ENCODE results near the gene RBM38. TPM values are rescaled to one million over a fixed set of nuclear protein-coding genes. Genes with fewer than 3 reads are reported as not detected.

RBM38 gene
- total and polyA plus RNA-seq, 9 of the 15 experiments (the other 6 are each of a cell fraction or from before 2014, with no cell fraction given): 0.28 to 82.4 (median 33.2) TPM

DNA sequence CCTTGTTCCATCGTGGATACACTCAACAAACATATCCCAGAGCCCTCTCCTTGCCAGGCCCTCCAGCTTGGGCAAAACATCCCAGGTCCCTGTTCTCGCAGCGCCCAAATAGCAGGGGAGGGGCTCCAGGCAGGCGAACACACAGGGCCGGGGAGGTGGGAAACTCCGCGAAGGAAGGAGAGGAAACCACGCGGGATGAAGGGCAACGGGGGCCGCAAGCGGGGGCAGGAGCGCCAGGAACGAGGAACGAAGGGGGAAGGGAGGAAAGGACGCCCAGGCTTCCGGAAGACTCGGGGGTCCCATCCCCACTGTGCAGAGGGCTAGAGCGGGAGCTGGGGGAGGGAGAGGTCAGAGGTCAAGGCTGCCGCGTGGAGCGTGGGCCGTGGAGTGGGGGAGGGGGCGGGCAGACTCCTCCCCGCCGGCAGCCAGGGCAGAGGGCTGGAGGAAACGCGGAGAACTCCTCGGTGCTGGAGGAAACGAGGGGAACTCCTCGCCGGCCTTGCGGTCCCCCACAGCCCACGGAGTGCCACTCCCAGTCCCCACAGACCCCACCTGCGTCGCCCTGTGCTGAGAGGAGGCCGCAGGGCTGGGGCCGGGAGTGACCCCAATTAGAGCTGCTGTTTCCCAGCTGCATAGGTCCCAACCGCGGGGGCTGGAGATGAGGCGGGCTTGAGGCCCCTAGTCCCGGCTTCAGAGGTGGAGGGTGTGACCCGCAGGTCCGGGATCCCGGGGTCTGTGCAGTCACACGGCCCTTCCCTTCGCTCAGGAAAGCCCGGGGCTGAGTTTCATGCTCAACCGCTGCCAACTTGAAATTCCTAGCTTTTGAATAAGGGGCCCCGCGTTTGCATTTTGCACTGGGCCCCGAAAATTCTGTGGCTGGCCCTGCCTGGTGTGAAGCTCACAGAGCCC, 1.2 kb upstream of the RBM38 start (continued):
- TF ChIP-seq JUND (IDR thresholded peaks at IDR 0.05; ENCODE audit: borderline replicate concordance, low read depth, low read length) (no peak), JUND (tag; IDR thresholded peaks at IDR 0.05; ENCODE audit: borderline replicate concordance, low read depth, low read length) (no peak; the same call in 2 of the 3 replicates), CCNT2 (IDR thresholded peaks at IDR 0.05; ENCODE audit: borderline replicate concordance, extremely low read depth, insufficient read length, low read depth, low read length) (peak; percentile 6), SMAD2 (IDR thresholded peaks at IDR 0.05; ENCODE audit: low read depth, low read length) (no peak), MTA2 (IDR thresholded peaks at IDR 0.05; ENCODE audit: low read depth) (peak; percentile 55), GABPB1 (CRISPR knock-in tag; IDR thresholded peaks at IDR 0.05) (peak; percentile 6; the same call in 1 of the 2 replicates), PURB (CRISPR knock-in tag; IDR thresholded peaks at IDR 0.05; ENCODE audit: low read depth) (no peak), ETV1 (tag; conservative IDR thresholded peaks at IDR 0.05; ENCODE audit: low read depth) (peak; percentile 45; the same call in 1 of the 2 replicates), RBFOX2 (IDR thresholded peaks at IDR 0.05; ENCODE audit: low read depth, low read length) (peak; percentile 86), ZZZ3 (IDR thresholded peaks at IDR 0.05) (no peak), ZNF583 (CRISPR knock-in tag; IDR thresholded peaks at IDR 0.05) (peak; percentile 80; the same call in 1 of the 2 replicates), HNRNPL (IDR thresholded peaks at IDR 0.05; ENCODE audit: low read depth, low read length) (no peak), ZNF436 (CRISPR knock-in tag; IDR thresholded peaks at IDR 0.05) (no peak)
- TF ChIP-seq, protein P1, sequence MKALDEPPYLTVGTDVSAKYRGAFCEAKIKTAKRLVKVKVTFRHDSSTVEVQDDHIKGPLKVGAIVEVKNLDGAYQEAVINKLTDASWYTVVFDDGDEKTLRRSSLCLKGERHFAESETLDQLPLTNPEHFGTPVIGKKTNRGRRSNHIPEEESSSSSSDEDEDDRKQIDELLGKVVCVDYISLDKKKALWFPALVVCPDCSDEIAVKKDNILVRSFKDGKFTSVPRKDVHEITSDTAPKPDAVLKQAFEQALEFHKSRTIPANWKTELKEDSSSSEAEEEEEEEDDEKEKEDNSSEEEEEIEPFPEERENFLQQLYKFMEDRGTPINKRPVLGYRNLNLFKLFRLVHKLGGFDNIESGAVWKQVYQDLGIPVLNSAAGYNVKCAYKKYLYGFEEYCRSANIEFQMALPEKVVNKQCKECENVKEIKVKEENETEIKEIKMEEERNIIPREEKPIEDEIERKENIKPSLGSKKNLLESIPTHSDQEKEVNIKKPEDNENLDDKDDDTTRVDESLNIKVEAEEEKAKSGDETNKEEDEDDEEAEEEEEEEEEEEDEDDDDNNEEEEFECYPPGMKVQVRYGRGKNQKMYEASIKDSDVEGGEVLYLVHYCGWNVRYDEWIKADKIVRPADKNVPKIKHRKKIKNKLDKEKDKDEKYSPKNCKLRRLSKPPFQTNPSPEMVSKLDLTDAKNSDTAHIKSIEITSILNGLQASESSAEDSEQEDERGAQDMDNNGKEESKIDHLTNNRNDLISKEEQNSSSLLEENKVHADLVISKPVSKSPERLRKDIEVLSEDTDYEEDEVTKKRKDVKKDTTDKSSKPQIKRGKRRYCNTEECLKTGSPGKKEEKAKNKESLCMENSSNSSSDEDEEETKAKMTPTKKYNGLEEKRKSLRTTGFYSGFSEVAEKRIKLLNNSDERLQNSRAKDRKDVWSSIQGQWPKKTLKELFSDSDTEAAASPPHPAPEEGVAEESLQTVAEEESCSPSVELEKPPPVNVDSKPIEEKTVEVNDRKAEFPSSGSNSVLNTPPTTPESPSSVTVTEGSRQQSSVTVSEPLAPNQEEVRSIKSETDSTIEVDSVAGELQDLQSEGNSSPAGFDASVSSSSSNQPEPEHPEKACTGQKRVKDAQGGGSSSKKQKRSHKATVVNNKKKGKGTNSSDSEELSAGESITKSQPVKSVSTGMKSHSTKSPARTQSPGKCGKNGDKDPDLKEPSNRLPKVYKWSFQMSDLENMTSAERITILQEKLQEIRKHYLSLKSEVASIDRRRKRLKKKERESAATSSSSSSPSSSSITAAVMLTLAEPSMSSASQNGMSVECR (CRISPR knock-in tag; IDR thresholded peaks at IDR 0.05): peak; percentile 12; the same call in 1 of the 2 replicates
- TF ChIP-seq, protein P2, sequence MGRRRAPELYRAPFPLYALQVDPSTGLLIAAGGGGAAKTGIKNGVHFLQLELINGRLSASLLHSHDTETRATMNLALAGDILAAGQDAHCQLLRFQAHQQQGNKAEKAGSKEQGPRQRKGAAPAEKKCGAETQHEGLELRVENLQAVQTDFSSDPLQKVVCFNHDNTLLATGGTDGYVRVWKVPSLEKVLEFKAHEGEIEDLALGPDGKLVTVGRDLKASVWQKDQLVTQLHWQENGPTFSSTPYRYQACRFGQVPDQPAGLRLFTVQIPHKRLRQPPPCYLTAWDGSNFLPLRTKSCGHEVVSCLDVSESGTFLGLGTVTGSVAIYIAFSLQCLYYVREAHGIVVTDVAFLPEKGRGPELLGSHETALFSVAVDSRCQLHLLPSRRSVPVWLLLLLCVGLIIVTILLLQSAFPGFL (CRISPR knock-in tag; IDR thresholded peaks at IDR 0.05): no peak
- TF ChIP-seq, protein P3, sequence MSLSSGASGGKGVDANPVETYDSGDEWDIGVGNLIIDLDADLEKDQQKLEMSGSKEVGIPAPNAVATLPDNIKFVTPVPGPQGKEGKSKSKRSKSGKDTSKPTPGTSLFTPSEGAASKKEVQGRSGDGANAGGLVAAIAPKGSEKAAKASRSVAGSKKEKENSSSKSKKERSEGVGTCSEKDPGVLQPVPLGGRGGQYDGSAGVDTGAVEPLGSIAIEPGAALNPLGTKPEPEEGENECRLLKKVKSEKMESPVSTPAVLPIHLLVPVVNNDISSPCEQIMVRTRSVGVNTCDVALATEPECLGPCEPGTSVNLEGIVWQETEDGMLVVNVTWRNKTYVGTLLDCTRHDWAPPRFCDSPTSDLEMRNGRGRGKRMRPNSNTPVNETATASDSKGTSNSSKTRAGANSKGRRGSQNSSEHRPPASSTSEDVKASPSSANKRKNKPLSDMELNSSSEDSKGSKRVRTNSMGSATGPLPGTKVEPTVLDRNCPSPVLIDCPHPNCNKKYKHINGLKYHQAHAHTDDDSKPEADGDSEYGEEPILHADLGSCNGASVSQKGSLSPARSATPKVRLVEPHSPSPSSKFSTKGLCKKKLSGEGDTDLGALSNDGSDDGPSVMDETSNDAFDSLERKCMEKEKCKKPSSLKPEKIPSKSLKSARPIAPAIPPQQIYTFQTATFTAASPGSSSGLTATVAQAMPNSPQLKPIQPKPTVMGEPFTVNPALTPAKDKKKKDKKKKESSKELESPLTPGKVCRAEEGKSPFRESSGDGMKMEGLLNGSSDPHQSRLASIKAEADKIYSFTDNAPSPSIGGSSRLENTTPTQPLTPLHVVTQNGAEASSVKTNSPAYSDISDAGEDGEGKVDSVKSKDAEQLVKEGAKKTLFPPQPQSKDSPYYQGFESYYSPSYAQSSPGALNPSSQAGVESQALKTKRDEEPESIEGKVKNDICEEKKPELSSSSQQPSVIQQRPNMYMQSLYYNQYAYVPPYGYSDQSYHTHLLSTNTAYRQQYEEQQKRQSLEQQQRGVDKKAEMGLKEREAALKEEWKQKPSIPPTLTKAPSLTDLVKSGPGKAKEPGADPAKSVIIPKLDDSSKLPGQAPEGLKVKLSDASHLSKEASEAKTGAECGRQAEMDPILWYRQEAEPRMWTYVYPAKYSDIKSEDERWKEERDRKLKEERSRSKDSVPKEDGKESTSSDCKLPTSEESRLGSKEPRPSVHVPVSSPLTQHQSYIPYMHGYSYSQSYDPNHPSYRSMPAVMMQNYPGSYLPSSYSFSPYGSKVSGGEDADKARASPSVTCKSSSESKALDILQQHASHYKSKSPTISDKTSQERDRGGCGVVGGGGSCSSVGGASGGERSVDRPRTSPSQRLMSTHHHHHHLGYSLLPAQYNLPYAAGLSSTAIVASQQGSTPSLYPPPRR (CRISPR knock-in tag; IDR thresholded peaks at IDR 0.05; ENCODE audit: borderline replicate concordance): no peak
